Omental fat pad (tissue), 4 donors: ENCODE results near the gene EPS8L1. TPM values are rescaled to one million over a fixed set of nuclear protein-coding genes. Genes with fewer than 3 reads are reported as not detected.

ENCODE experiments used
- ATAC-seq: fragments of 150-250 bp; one replicate; pipeline ENCODE4 v1.9.1; 2016; ENCODE audit warnings: mild to moderate bottlenecking, moderate library complexity; ENCODE audit not compliant: low FRiP score
- DNase-seq: peaks from one replicate; pipeline ENCODE4 v3.0.0-alpha.2; 2019; ENCODE audit warnings: low spot score
- CTCF ChIP-seq, 3 donors: fragments of 450-650 bp; IDR thresholded peaks; one replicate each; pipeline ENCODE4 v1.5.1; 2016 to 2017; ENCODE audit warnings: antibody characterized with exemption in 3 of 3, mild to moderate bottlenecking in 3 of 3, moderate library complexity in 2 of 3
- total RNA-seq, 4 donors: library from RNA; depleted of rRNA; stranded (reverse); fragments of >200 nt; gene quantifications; one replicate each; pipeline ENCODE4 v1.1.0, GENCODE V29; 2016

EPS8L1 gene
- total RNA-seq, 4 donors from 2014 or later: 0.95 to 41.7 (median 15.5) TPM

GRCh38 chr19:55114566-55115145 lies 39.0 kb downstream of the EPS8L1 start:
- TF ChIP-seq CTCF (IDR thresholded peaks at IDR 0.05): no peak
- DNase-seq: no peak
- no peak for ATAC-seq

DNA sequence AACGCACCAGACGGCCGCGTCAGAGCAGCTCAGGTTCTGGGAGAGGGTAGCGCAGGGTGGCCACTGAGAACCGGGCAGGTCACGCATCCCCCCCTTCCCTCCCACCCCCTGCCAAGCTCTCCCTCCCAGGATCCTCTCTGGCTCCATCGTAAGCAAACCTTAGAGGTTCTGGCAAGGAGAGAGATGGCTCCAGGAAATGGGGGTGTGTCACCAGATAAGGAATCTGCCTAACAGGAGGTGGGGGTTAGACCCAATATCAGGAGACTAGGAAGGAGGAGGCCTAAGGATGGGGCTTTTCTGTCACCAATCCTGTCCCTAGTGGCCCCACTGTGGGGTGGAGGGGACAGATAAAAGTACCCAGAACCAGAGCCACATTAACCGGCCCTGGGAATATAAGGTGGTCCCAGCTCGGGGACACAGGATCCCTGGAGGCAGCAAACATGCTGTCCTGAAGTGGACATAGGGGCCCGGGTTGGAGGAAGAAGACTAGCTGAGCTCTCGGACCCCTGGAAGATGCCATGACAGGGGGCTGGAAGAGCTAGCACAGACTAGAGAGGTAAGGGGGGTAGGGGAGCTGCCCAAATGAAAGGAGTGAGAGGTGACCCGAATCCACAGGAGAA lies 39.9 kb downstream of the EPS8L1 start:
- ATAC-seq: no peak

DNA sequence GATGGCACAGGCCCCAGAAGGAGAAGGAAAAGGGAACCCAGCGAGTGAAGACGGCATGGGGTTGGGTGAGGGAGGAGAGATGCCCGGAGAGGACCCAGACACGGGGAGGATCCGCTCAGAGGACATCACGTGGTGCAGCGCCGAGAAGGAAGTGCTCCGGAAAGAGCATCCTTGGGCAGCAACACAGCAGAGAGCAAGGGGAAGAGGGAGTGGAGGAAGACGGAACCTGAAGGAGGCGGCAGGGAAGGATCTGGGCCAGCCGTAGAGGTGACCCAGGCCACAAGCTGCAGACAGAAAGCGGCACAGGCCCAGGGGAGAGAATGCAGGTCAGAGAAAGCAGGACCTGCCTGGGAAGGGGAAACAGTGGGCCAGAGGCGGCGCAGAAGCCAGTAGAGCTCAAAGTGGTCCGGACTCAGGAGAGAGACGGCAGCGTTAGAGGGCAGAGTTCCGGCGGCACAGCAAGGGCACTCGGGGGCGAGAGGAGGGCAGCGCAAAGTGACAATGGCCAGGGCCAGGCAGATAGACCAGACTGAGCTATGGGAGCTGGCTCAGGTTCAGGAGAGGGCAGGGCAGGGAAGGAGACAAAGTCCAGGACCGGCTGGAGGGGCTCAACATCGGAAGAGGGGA lies 40.7 kb downstream of the EPS8L1 start:
- no peak for ATAC-seq
- TF ChIP-seq CTCF (IDR thresholded peaks at IDR 0.05): no peak
- DNase-seq: peak; percentile 40

More for the DNA sequence above, 39.9 kb downstream of the EPS8L1 start:
- no peak for TF ChIP-seq CTCF (IDR thresholded peaks at IDR 0.05)
- DNase-seq: no peak

- no peak for TF ChIP-seq CTCF (IDR thresholded peaks at IDR 0.05)
- ATAC-seq: peak; percentile 1
- no peak for DNase-seq
These were observed 41.4 kb downstream of the EPS8L1 start, which contains the start of gene PPP1R12C for GRCh38 chr19:55116859-55117662. Gene PPP1R12C (minus strand): TSS chr19:55117637. CDS start chr19:55117543, 94 bp downstream.

DNA sequence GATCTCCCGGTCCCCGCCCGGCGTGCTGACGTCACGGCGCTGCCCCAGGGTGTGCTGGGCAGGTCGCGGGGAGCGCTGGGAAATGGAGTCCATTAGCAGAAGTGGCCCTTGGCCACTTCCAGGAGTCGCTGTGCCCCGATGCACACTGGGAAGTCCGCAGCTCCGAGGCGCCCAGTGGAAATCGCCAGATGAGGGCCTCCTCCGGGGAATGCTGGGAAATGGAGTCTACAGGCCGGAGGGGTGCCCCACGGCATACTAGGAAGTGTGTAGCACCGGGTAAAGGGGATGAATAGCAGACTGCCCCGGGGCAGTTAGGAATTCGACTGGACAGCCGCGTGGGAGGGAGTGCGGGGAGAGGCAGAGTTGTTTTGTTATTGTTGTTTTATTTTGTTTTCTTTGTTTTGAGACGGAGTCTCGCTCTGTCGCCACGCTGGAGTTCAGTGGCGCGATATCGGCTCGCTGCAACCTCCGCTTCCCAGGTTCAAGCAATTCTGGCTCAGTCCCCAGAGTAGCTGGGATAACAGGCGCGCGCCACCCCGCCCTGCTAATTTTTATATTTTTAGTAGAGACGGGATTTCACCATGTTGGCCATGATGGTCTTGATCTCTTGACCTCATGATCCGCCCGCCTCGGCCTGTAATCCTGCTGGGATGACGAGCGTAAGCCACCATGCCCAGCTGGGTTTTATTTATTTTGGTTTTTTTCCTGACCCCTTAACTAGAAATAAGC lies 42.2 kb downstream of the EPS8L1 start:
- no peak for TF ChIP-seq CTCF (IDR thresholded peaks at IDR 0.05)
- peak; percentile 94 for ATAC-seq

GRCh38 chr19:55118401-55118991 lies 42.8 kb downstream of the EPS8L1 start:
- DNase-seq (no peak), ATAC-seq (no peak)
- no peak for TF ChIP-seq CTCF (IDR thresholded peaks at IDR 0.05)

More for the DNA sequence above, 42.2 kb downstream of the EPS8L1 start:
- peak; percentile 94 for DNase-seq
